Glutamatergic neuron (in vitro differentiated cells): Measurements from ENCODE around the gene SLC7A1. TPM values are rescaled to one million over a fixed set of nuclear protein-coding genes. Genes with fewer than 3 reads are reported as not detected.

Source experiments
- DNase-seq: peaks from one replicate; pipeline ENCODE4 v3.0.0; 2022
- H3K27ac Mint-ChIP-seq: one replicate; pipeline ENCODE4 v1.8.0; 2020; ENCODE audit warnings: mild to moderate bottlenecking, mixed read lengths, inconsistent platforms; ENCODE audit not compliant: unreplicated experiment
- H3K27me3 Mint-ChIP-seq: one replicate; pipeline ENCODE4 v1.8.0; 2020; ENCODE audit warnings: mild to moderate bottlenecking, moderate library complexity, mixed read lengths, inconsistent platforms; ENCODE audit not compliant: unreplicated experiment
- H3K36me3 Mint-ChIP-seq: one replicate; pipeline ENCODE4 v1.8.0; 2020; ENCODE audit warnings: mild to moderate bottlenecking, mixed read lengths, inconsistent platforms; ENCODE audit not compliant: unreplicated experiment
- H3K4me1 Mint-ChIP-seq: one replicate; pipeline ENCODE4 v1.8.0; 2020; ENCODE audit warnings: mild to moderate bottlenecking, low read depth, mixed read lengths, inconsistent platforms; ENCODE audit not compliant: unreplicated experiment
- H3K4me3 Mint-ChIP-seq: one replicate; pipeline ENCODE4 v1.8.0; 2020; ENCODE audit warnings: mild to moderate bottlenecking, mixed read lengths, inconsistent platforms; ENCODE audit not compliant: unreplicated experiment
- H3K9me3 Mint-ChIP-seq: one replicate; pipeline ENCODE4 v1.8.0; 2020; ENCODE audit warnings: mild to moderate bottlenecking, moderate library complexity, mixed read lengths, inconsistent platforms; ENCODE audit not compliant: unreplicated experiment
- total RNA-seq: library from RNA; stranded (reverse); fragmentation: NEBNext Ultra II Directional; extraction: Animal tissue kit (Norgen Biotek cat#: 25700); gene quantifications from one replicate; pipeline ENCODE4 v1.2.1, GENCODE V29; 2021; ENCODE audit not compliant: unreplicated experiment
- TF ChIP-seq, protein P1 (sequence below): fragments of 200-600 bp; sonication (generic); IDR thresholded peaks from one replicate; pipeline ENCODE4 v1.5.0; 2021; ENCODE audit not compliant: partially characterized antibody, unreplicated experiment

Gene SLC7A1
- total RNA-seq, 1 donor from 2014 or later: 89.8 TPM

DNA sequence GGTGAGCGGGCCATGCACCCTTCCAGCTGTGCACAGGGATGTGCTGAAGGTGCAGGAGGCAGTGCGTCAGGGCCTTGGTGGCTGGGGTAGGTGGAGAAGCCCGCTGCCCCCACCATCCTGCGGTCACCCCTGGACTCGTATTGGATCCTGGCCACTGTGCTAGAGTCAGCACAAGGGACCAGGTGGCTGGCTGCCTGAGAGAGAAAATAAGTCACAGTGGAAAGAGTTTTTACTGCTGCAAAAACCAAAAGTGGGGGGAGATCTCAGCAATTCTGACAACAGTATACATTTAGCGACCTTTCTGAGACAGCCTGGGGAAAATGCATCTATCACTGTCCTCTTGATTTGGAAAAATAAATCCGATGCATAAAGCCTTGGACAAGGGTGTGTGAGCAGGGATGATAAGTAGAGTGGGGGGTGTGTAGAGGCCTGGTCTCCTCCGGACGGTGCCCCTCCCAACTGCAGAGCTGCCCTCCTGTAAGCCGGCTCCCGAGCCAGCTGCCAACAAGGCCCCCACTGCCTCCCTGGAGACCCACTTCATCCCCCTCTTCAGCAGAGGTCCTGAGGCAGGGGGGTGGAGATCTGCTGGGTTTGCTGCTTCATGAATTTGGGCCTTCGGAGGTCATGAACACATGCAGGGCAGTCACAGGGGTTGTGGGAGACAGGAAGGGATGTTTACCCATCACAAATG lies 84.2 kb downstream of the SLC7A1 start:
- peaks cover 11% of the 10 kb centered on the region for H3K27me3 Mint-ChIP-seq
- peaks cover 56% of the 10 kb centered on the region for H3K4me1 Mint-ChIP-seq
- TF ChIP-seq, protein P1, sequence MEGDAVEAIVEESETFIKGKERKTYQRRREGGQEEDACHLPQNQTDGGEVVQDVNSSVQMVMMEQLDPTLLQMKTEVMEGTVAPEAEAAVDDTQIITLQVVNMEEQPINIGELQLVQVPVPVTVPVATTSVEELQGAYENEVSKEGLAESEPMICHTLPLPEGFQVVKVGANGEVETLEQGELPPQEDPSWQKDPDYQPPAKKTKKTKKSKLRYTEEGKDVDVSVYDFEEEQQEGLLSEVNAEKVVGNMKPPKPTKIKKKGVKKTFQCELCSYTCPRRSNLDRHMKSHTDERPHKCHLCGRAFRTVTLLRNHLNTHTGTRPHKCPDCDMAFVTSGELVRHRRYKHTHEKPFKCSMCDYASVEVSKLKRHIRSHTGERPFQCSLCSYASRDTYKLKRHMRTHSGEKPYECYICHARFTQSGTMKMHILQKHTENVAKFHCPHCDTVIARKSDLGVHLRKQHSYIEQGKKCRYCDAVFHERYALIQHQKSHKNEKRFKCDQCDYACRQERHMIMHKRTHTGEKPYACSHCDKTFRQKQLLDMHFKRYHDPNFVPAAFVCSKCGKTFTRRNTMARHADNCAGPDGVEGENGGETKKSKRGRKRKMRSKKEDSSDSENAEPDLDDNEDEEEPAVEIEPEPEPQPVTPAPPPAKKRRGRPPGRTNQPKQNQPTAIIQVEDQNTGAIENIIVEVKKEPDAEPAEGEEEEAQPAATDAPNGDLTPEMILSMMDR: no peak
- H3K36me3 Mint-ChIP-seq: no peaks in the 10 kb centered on the region
- peak overlapping the region; percentile 35 for H3K4me3 Mint-ChIP-seq
- peak overlapping the region; percentile 38 for H3K27ac Mint-ChIP-seq
- no peak for DNase-seq
- peaks cover 10% of the 10 kb centered on the region for H3K9me3 Mint-ChIP-seq

DNA sequence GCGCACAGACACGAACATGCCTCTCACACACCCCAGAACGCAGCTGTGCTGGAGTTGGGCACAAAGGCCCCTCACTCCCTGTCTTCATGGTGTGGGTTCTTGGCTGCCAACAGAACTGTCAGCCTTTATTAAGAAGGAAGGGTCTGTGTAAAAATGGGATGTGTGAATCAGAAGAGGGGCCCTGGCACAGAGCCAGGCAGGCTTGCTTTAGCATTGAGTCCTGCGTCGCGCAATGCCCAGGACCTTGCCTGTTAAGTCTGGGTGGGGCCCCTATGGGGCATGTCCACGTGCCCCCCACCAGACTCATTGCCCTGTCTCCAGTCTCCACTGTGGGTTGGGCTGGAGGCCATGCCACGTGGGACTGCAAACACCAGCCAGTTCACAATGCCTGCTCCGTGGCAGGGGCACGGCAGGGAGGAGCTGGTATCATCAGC lies 84.8 kb downstream of the SLC7A1 start:
- Mint-ChIP-seq H3K9me3 (peaks cover 12% of the 10 kb centered on the region), H3K27me3 (peaks cover 10% of the 10 kb centered on the region), H3K36me3 (no peaks in the 10 kb centered on the region), H3K27ac (no peak overlapping the region), H3K4me3 (no peak overlapping the region), H3K4me1 (peaks cover 56% of the 10 kb centered on the region)
- no peak for DNase-seq
- TF ChIP-seq, protein P1: no peak

DNA sequence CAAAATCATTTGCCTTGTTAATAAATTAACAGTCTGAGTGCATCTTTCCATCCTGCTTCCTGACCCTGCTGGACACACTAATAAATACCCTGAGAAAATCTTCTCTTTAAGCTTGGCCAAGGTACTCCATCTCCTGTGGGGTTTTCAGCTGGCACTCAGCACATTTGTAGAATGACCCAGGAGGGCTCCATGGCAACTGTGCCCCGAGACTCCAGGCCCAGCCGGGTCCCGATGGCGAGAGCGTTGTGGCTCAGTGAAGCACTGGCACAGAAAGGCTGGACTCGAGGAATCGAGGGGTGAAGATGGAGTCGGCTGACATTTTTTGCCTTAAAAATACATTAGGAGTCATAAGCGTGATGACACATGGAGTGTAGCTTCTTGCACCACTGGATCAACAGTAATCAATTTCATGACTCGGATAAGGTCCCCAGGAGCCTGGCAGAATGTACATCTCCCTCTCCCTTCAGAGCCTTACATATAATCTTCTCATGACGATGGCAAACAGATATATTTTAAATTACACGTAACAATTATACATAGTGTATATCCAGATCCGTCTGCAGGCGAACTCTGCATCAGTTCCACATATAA lies 85.4 kb downstream of the SLC7A1 start:
- Mint-ChIP-seq H3K36me3 (no peaks in the 10 kb centered on the region), H3K4me1 (peaks cover 55% of the 10 kb centered on the region), H3K4me3 (no peak overlapping the region), H3K27me3 (peaks cover 12% of the 10 kb centered on the region), H3K27ac (no peak overlapping the region), H3K9me3 (peaks cover 12% of the 10 kb centered on the region)
- TF ChIP-seq, protein P1: no peak
- no peak for DNase-seq

DNA sequence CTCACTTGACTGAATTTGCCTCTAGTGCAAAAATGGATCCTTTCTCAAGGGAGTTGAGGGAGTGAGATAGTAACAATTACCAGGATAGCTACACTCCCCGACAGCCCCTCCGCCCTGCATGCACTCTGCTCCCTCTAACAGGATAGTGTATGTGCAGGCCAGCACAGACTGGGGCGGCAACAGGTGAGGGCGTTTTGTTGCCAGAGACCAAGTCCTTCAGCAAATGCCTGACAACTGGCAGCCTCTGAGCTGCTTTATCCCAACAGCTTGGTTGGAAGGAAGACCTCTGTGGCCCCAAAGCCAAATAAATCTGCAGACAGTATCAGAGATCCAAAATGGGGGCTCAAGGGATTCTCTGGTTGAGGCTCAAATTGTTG lies 86.6 kb downstream of the SLC7A1 start:
- peaks cover 53% of the 10 kb centered on the region for H3K4me1 Mint-ChIP-seq
- H3K4me3 Mint-ChIP-seq: peak overlapping the region; percentile 42
- TF ChIP-seq, protein P1: no peak
- peaks cover 10% of the 10 kb centered on the region for H3K9me3 Mint-ChIP-seq
- no peak for DNase-seq
- H3K27ac Mint-ChIP-seq: peak overlapping the region; percentile 17
- H3K36me3 Mint-ChIP-seq: no peaks in the 10 kb centered on the region
- H3K27me3 Mint-ChIP-seq: peaks cover 10% of the 10 kb centered on the region
